ENCODE data around the gene NCAPH2.

Gene NCAPH2

DNA sequence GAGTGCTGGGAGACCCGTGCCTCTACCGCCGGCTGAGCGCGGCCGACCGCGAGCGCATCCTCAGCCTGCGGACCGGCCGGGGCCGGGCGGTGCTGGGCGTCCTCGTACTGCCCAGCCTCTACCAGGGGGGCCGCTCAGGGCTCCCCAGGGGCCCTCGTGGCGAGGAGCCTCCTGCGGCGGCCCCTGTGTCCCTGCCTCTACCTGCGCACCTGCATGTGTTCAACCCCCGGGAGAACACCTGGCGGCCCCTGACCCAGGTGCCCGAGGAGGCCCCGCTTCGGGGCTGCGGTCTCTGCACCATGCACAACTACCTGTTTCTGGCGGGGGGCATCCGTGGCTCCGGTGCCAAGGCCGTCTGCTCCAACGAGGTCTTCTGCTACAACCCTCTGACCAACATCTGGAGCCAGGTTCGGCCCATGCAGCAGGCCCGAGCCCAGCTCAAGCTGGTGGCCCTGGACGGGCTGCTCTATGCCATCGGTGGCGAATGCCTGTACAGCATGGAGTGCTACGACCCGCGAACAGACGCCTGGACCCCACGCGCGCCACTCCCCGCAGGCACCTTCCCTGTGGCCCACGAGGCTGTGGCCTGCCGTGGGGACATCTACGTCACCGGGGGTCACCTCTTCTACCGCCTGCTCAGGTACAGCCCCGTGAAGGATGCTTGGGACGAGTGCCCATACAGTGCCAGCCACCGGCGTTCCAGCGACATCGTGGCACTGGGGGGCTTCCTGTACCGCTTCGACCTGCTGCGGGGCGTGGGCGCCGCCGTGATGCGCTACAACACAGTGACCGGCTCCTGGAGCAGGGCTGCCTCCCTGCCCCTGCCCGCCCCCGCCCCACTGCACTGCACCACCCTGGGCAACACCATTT is 41.1 kb downstream of the NCAPH2 start:
- DNase-seq (ENCODE audit: low read depth) = no peak
- no peaks in the 10 kb centered on the region for H3K36me3 ChIP-seq (ENCODE audit: control insufficient read depth, insufficient read depth, low read length, severe bottlenecking)
- H3K9ac ChIP-seq (ENCODE audit: low read length) = no peak overlapping the region
- peaks cover 11% of the 10 kb centered on the region for H3K4me1 ChIP-seq (ENCODE audit: control insufficient read depth, insufficient read depth, low read length)
- peaks cover 28% of the 10 kb centered on the region for H3K27me3 ChIP-seq (replicated peaks; ENCODE audit: control insufficient read depth, insufficient read depth, low read length)
- H3K9me3 ChIP-seq (ENCODE audit: control insufficient read depth, low read length) = no peaks in the 10 kb centered on the region
- no peak overlapping the region for H3K4me3 ChIP-seq (ENCODE audit: low read length)

DNA sequence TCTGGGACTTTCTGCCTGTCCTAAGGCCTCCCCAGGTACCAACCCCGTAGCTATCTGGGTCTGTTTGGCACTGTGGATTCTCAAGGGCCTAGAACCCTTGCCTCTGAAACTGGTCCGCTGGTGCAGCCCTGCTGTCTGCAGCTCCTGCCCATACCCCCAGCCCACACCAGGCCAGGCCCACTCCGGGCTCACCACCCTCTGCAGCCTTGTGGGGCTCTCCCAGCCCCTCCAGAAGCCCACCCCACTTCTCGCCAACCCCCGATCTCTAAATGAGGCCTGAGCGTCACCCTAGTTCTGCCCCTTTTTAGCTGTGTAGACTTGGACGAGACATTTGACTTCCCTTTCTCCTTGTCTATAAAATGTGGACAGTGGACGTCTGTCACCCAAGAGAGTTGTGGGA is 42.4 kb downstream of the NCAPH2 start:
- H3K27me3 ChIP-seq (replicated peaks; ENCODE audit: control insufficient read depth, insufficient read depth, low read length) = peaks cover 28% of the 10 kb centered on the region
- H3K4me3 ChIP-seq (ENCODE audit: low read length) = no peak overlapping the region
- H3K4me1 ChIP-seq (ENCODE audit: control insufficient read depth, insufficient read depth, low read length) = peaks cover 8% of the 10 kb centered on the region
- DNase-seq (ENCODE audit: low read depth) = no peak
- no peaks in the 10 kb centered on the region for H3K36me3 ChIP-seq (ENCODE audit: control insufficient read depth, insufficient read depth, low read length, severe bottlenecking)
- H3K9me3 ChIP-seq (ENCODE audit: control insufficient read depth, low read length) = no peaks in the 10 kb centered on the region
- H3K9ac ChIP-seq (ENCODE audit: low read length) = no peak overlapping the region

DNA sequence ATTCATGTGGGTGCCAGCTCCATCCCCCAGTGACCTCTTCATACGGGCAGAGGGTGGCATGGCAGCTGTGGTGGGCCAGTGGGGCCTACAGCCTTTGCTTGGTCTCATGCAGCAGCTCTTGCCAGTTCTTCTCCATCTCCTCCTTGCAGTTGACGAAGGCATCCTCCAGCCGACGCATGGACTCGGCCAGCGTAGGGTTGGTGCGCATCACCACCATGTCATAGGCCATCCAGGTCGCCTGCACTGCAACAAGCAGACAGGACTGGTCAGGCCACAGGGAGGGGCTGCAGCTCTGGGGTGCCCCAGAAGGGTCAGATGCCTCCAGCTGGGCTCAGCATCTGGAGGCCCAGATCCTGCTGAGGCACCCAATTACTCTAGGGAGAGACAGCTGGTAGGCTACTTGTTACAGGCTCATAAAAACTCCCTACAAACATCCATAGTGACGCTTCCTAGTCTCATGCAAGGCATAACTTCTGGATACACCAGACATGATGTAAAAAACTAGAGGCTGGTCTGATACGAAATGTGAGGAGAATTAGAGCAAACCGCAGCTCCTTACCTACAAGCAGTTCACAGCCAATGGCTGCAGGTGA is 43.2 kb downstream of the NCAPH2 start:
- no peak overlapping the region for H3K9ac ChIP-seq (ENCODE audit: low read length)
- no peaks in the 10 kb centered on the region for H3K9me3 ChIP-seq (ENCODE audit: control insufficient read depth, low read length)
- DNase-seq (ENCODE audit: low read depth) = no peak
- no peak overlapping the region for H3K4me3 ChIP-seq (ENCODE audit: low read length)
- H3K36me3 ChIP-seq (ENCODE audit: control insufficient read depth, insufficient read depth, low read length, severe bottlenecking) = no peaks in the 10 kb centered on the region
- H3K4me1 ChIP-seq (ENCODE audit: control insufficient read depth, insufficient read depth, low read length) = peaks cover 2% of the 10 kb centered on the region
- peaks cover 24% of the 10 kb centered on the region for H3K27me3 ChIP-seq (replicated peaks; ENCODE audit: control insufficient read depth, insufficient read depth, low read length)

DNA sequence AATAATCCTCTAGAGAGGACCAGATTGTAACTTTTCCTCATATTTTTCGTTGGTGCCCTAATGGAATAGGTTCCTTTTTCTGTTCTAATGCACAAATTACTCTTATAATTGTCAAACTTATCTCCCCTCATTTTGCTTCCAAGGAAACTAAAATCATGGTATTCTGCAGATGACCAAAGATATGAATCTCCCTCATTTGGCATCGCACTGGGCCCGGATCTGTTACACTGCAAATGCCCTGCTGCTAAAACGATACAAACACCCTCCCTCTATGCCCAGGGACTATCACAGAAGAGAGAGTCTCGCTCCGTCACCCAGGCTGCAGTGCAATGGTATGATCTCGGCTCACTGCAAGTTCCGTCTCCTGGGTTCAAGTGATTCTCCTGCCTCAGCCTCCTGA is 45.3 kb downstream of the NCAPH2 start:
- DNase-seq (ENCODE audit: low read depth) = no peak
- H3K36me3 ChIP-seq (ENCODE audit: control insufficient read depth, insufficient read depth, low read length, severe bottlenecking) = no peaks in the 10 kb centered on the region
- H3K4me1 ChIP-seq (ENCODE audit: control insufficient read depth, insufficient read depth, low read length) = no peaks in the 10 kb centered on the region
- no peaks in the 10 kb centered on the region for H3K9me3 ChIP-seq (ENCODE audit: control insufficient read depth, low read length)
- H3K9ac ChIP-seq (ENCODE audit: low read length) = no peak overlapping the region
- H3K4me3 ChIP-seq (ENCODE audit: low read length) = no peak overlapping the region
- peaks cover 18% of the 10 kb centered on the region for H3K27me3 ChIP-seq (replicated peaks; ENCODE audit: control insufficient read depth, insufficient read depth, low read length)

DNA sequence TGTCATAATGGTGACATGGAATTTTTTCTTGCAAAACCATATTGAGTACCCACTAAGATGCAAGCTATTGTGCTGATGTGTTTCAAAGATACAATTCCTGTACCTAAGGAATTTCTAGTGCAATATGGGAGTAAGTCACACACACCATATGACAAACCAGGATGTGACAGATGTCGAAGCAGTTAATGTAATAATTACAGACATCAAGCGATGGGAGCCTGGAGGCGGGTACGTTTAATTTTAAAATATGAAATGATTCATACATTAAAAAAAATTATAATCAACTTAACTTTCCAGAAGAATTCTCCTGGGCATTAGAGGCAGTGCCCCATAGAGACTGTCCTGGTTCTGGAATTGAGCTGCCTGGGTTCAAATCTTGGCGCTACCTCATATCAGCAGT is 48.7 kb downstream of the NCAPH2 start:
- H3K9ac ChIP-seq (ENCODE audit: low read length) = no peak overlapping the region
- H3K27me3 ChIP-seq (replicated peaks; ENCODE audit: control insufficient read depth, insufficient read depth, low read length) = peaks cover 12% of the 10 kb centered on the region
- no peak for DNase-seq (ENCODE audit: low read depth)
- H3K4me3 ChIP-seq (ENCODE audit: low read length) = no peak overlapping the region
- H3K4me1 ChIP-seq (ENCODE audit: control insufficient read depth, insufficient read depth, low read length) = no peaks in the 10 kb centered on the region
- H3K36me3 ChIP-seq (ENCODE audit: control insufficient read depth, insufficient read depth, low read length, severe bottlenecking) = no peaks in the 10 kb centered on the region
- H3K9me3 ChIP-seq (ENCODE audit: control insufficient read depth, low read length) = no peaks in the 10 kb centered on the region

DNA sequence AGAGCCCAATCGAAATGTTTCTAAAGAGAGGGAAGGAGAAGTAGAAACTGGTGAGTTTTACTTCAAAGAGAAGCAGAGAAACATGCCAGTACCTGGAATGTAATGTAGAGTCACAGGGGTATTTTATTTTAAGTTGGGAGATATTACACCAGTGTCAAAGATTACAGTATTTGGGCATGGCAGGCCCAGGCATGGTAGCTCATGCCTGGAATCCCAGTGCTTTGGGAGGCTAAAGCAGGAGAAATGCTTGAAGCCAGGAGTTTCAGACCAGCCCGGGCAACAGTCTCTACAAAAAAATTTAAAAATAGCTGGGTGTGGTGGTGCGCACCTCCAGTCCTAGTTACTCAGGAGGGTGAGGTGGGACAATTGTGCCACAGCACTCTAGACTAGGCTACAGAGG is 52.0 kb downstream of the NCAPH2 start:
- peaks cover 5% of the 10 kb centered on the region for H3K27me3 ChIP-seq (replicated peaks; ENCODE audit: control insufficient read depth, insufficient read depth, low read length)
- H3K9ac ChIP-seq (ENCODE audit: low read length) = no peak overlapping the region
- no peak for DNase-seq (ENCODE audit: low read depth)
- H3K9me3 ChIP-seq (ENCODE audit: control insufficient read depth, low read length) = no peaks in the 10 kb centered on the region
- peaks cover 16% of the 10 kb centered on the region for H3K4me1 ChIP-seq (ENCODE audit: control insufficient read depth, insufficient read depth, low read length)
- H3K4me3 ChIP-seq (ENCODE audit: low read length) = no peak overlapping the region
- H3K36me3 ChIP-seq (ENCODE audit: control insufficient read depth, insufficient read depth, low read length, severe bottlenecking) = no peaks in the 10 kb centered on the region

DNA sequence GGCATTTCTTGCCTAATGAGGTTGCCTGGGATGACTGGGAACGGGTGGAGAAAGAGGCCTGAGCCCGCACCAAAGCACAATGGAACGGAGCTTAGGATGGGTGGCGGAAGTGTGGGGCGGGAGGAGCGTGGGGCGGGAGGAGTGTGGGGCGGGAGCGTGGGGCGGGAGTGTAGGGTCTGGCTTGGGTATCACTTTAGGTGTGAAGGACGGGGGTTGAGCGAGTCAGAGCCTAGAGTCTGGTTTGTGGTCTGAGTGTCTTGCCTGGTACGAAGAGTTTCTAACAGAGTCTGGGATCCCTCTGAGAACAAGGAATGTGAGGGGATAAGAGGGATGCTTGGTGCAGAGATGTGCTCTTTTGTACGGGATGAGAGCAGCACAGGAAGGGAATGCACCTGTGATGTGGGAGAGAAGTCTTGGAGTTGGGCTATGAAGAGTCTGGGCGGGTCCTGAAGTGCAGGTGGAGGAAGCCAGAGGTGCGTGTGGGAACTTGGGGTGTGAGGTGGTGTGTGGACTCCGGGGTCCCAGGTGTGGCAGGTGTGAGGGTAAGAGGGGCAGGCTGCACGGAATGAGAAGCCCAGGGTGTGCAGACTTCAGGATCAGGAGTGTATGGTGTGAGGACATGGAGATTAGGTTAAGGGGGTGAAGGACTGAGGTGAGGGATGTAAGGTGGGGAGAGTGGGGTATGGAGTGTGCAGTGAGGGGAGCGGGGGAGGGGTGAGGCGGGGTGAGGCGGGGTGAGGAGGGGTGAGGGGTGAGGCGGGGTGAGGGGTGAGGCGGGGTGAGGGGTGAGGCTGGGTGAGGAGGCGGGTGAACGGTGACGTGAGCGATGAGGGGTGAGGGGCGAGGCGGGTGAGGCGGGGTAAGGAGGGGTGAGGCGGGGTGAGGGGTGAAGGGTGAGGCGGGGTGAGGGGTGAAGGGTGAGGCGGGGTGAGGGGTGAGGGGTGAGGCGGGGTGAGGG is 53.7 kb downstream of the NCAPH2 start:
- peaks cover 21% of the 10 kb centered on the region for H3K4me1 ChIP-seq (ENCODE audit: control insufficient read depth, insufficient read depth, low read length)
- H3K36me3 ChIP-seq (ENCODE audit: control insufficient read depth, insufficient read depth, low read length, severe bottlenecking) = no peaks in the 10 kb centered on the region
- no peak overlapping the region for H3K4me3 ChIP-seq (ENCODE audit: low read length)
- no peaks in the 10 kb centered on the region for H3K9me3 ChIP-seq (ENCODE audit: control insufficient read depth, low read length)
- no peak overlapping the region for H3K9ac ChIP-seq (ENCODE audit: low read length)
- H3K27me3 ChIP-seq (replicated peaks; ENCODE audit: control insufficient read depth, insufficient read depth, low read length) = peaks cover 5% of the 10 kb centered on the region
- DNase-seq (ENCODE audit: low read depth) = no peak

DNA sequence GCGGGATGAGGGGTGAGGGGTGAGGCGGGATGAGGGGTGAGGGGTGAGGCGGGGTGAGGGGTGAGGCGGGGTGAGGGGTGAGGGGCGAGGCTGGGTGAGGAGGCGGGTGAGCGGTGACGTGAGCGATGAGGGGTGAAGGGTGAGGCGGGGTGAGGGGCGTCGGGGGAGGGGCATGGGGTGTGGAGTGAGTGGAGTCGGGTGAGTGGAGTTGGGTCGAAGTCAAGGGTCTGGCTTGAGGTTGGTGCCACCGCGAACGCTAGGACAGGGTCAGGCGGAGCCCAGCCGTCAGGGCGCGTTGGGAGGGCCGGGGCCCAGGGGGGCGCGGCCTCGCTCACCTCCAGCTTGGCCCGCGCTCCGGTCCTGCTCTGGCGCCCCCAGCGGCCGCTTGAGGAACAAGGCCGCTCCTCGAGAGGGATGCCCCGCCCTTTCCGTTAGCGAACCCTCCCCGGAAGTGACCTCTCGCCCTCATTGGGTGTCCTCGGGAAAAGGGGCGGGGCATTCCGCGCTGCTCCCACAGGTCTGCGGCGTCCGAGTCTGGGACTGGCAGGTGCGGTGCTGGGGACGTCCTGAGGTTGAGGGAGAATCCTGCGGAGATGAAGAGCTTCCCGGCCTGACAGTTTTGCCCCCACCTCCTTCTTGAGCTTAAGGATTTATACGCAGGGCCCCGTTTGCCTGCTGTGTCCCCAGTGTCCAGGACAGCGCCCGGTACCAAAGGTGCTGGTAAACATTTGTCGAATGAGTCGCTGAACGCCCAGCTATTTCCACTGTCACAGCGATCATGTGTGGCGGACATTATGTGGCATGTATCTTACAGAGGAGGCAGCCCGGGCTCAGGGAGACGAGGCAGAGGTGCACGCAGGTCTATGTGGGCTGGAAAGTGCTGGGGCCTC is 54.7 kb downstream of the NCAPH2 start, which contains the start of gene SYCE3:
TSS of gene SYCE3 (minus strand) at position 397 of the 890 bp plus-strand sequence. CDS start 6,514 bp downstream, outside the sequence.
- DNase-seq (ENCODE audit: low read depth) = peak; percentile 99
- H3K4me3 ChIP-seq (ENCODE audit: low read length) = peak within 1 kb of the TSS; percentile 85
- H3K36me3 ChIP-seq (ENCODE audit: control insufficient read depth, insufficient read depth, low read length, severe bottlenecking) = no peaks in the 10 kb centered on the region
- peak within 1 kb of the TSS; percentile 86 for H3K9ac ChIP-seq (ENCODE audit: low read length)
- H3K4me1 ChIP-seq (ENCODE audit: control insufficient read depth, insufficient read depth, low read length) = peaks cover 21% of the 10 kb centered on the region
- H3K27me3 ChIP-seq (replicated peaks; ENCODE audit: control insufficient read depth, insufficient read depth, low read length) = peaks cover 5% of the 10 kb centered on the region
- no peaks in the 10 kb centered on the region for H3K9me3 ChIP-seq (ENCODE audit: control insufficient read depth, low read length)

DNA sequence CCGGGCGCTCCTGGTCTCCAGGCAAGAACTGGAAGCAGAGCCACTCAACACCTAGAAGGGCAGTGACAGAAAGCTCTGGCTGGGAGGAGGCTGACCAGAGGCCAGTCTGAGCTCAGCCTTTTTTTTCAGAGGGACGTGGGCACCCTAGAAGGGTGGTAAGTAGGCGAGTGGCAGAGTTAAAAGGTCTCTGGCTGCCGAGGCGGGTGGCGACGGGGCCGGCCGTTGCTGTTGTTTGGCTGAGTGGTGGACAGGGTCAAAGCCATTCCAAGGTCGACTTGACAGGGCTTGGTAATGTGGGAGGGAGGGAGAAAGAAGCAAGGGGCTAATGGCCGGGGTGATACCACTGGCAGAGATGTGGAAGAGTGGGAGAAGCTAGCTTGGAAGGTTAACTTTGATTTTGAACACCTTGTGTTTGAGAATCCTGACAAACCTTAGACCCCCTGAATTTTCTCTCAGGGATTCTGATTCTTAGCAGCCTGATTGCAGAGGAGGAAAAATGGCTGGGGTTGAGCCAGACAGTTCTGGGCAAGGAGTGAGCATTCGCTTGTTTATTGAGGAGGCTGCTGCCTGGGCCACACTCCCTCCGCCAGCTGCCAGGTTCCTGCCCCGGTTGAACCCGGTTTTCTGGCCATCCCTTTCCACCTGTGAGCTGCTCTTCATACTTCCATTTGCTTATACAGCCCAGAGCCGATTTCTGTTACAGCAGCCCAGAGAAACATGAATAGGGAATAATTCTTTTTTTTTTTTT is 55.6 kb downstream of the NCAPH2 start:
- DNase-seq (ENCODE audit: low read depth) = no peak
- H3K9ac ChIP-seq (ENCODE audit: low read length) = peak overlapping the region; percentile 86
- H3K4me3 ChIP-seq (ENCODE audit: low read length) = peak overlapping the region; percentile 85
- no peaks in the 10 kb centered on the region for H3K36me3 ChIP-seq (ENCODE audit: control insufficient read depth, insufficient read depth, low read length, severe bottlenecking)
- H3K9me3 ChIP-seq (ENCODE audit: control insufficient read depth, low read length) = no peaks in the 10 kb centered on the region
- H3K27me3 ChIP-seq (replicated peaks; ENCODE audit: control insufficient read depth, insufficient read depth, low read length) = peaks cover 5% of the 10 kb centered on the region
- peaks cover 21% of the 10 kb centered on the region for H3K4me1 ChIP-seq (ENCODE audit: control insufficient read depth, insufficient read depth, low read length)

DNA sequence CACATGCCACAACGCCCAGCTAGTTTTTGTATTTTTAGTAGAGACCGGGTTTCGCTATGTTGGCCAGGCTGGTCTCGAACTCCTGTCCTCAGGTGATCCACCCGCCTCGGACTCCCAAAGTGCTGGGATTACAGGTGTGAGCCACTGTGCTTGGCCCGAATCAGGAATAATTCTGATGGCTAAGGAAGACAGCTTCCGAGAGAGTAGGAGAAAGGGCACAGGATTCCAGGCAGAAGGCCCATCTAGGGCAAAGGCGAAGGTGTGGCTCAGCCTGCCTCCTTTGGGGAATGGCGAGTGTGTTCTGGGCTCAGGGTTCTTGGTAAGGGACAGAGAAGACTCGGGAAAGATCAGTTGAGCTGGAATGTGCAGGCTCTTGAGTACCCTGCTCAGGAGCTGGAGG is 56.3 kb downstream of the NCAPH2 start:
- Histone ChIP-seq H3K4me3 (ENCODE audit: low read length) (peak overlapping the region; percentile 85), H3K27me3 (replicated peaks; ENCODE audit: control insufficient read depth, insufficient read depth, low read length) (peaks cover 5% of the 10 kb centered on the region), H3K4me1 (ENCODE audit: control insufficient read depth, insufficient read depth, low read length) (peaks cover 21% of the 10 kb centered on the region), H3K9me3 (ENCODE audit: control insufficient read depth, low read length) (no peaks in the 10 kb centered on the region), H3K36me3 (ENCODE audit: control insufficient read depth, insufficient read depth, low read length, severe bottlenecking) (peaks cover under 1% of the 10 kb centered on the region), H3K9ac (ENCODE audit: low read length) (peak overlapping the region; percentile 86)
- no peak for DNase-seq (ENCODE audit: low read depth)
